BLaER1 treated with 17β-estradiol and CSF1 and Interleukin-3, amounts not matched to agents 10 nM and 100 nM (cell line): Measurements from ENCODE around the gene FOXL2NB.
A peak's percentile ranks its signal among the peaks of the same experiment; 100 is the strongest.

Experiments
- H3K27ac ChIP-seq, 11 experiments: shearing (Covaris generic); formaldehyde crosslinking; 2 replicates each; pipeline ENCODE4 v1.8.1; 2022
- H3K27me3 ChIP-seq, 11 experiments: shearing (Covaris generic); formaldehyde crosslinking; 2 replicates each; pipeline ENCODE4 v1.8.1; 2022
- H3K36me3 ChIP-seq, 11 experiments: shearing (Covaris generic); formaldehyde crosslinking; 2 replicates each; pipeline ENCODE4 v1.8.1; 2022
- H3K4me1 ChIP-seq, 10 experiments: shearing (Covaris generic); formaldehyde crosslinking; 2 replicates each; pipeline ENCODE4 v1.8.1; 2022
- H3K4me2 ChIP-seq, 11 experiments: shearing (Covaris generic); formaldehyde crosslinking; 2 replicates each; pipeline ENCODE4 v1.8.1; 2022
- H3K4me3 ChIP-seq, 10 experiments: shearing (Covaris generic); formaldehyde crosslinking; 2 replicates each; pipeline ENCODE4 v1.8.1; 2022
- H3K9ac ChIP-seq, 11 experiments: shearing (Covaris generic); formaldehyde crosslinking; 2 replicates each; pipeline ENCODE4 v1.8.1; 2022
- H3K9me3 ChIP-seq, 11 experiments: shearing (Covaris generic); formaldehyde crosslinking; replicated peaks in 1 of 11; 2 replicates each; pipeline ENCODE4 v1.8.1; 2022
- H4K20me1 ChIP-seq, 11 experiments: shearing (Covaris generic); formaldehyde crosslinking; 2 replicates each; pipeline ENCODE4 v1.8.1; 2022
- Cebpa-rat ChIP-seq, 11 experiments: shearing (Covaris generic); IDR thresholded peaks; 2 replicates each; pipeline ENCODE4 v1.8.1; 2022

Gene FOXL2NB

GRCh38 chr3:138971766-138972320 lies 24.8 kb downstream of the FOXL2NB start:
- Histone ChIP-seq H3K4me3 (no peak overlapping the region), H3K4me2 (no peak overlapping the region), H3K36me3 (no peaks in the 10 kb centered on the region), H3K9ac (no peak overlapping the region), H3K27ac (no peak overlapping the region), H3K27me3 (no peaks in the 10 kb centered on the region), H3K9me3 (no peaks in the 10 kb centered on the region), H3K4me1 (peaks cover 0 to 8% (median 0%) of the 10 kb centered on the region in 10 experiments; a peak in 2 of 20 replicates), H4K20me1 (no peaks in the 10 kb centered on the region)
- no peak for TF ChIP-seq Cebpa-rat (IDR thresholded peaks at IDR 0.05)

- Histone ChIP-seq H3K9ac (no peak overlapping the region), H3K4me3 (no peak overlapping the region), H4K20me1 (no peaks in the 10 kb centered on the region), H3K4me2 (no peak overlapping the region), H3K27me3 (no peaks in the 10 kb centered on the region), H3K9me3 (no peaks in the 10 kb centered on the region), H3K4me1 (peaks cover 0 to 8% (median 0%) of the 10 kb centered on the region in 10 experiments; a peak in 4 of 20 replicates), H3K36me3 (no peaks in the 10 kb centered on the region), H3K27ac (no peak overlapping the region)
- no peak for TF ChIP-seq Cebpa-rat (IDR thresholded peaks at IDR 0.05)
Measured at GRCh38 chr3:138972941-138973340, 25.9 kb downstream of the FOXL2NB start.

- H3K4me2 ChIP-seq: peak overlapping the region in 2 of 11 experiments; percentile 2 to 13; a peak in 2 of 22 replicates
Measured at GRCh38 chr3:138974462-138974861, 27.4 kb downstream of the FOXL2NB start.

GRCh38 chr3:138975351-138975750 lies 28.3 kb downstream of the FOXL2NB start:
- no peak overlapping the region for H3K4me3 ChIP-seq
- no peak for TF ChIP-seq Cebpa-rat (IDR thresholded peaks at IDR 0.05)
- no peaks in the 10 kb centered on the region for H3K36me3 ChIP-seq
- peaks cover 0 to 8% (median 0%) of the 10 kb centered on the region in 10 experiments; a peak in 4 of 20 replicates for H3K4me1 ChIP-seq
- no peak overlapping the region for H3K27ac ChIP-seq
- H4K20me1 ChIP-seq: no peaks in the 10 kb centered on the region
- no peaks in the 10 kb centered on the region for H3K9me3 ChIP-seq
- H3K4me2 ChIP-seq: no peak overlapping the region
- no peak overlapping the region for H3K9ac ChIP-seq
- no peaks in the 10 kb centered on the region for H3K27me3 ChIP-seq

More at GRCh38 chr3:138974462-138974861, 27.4 kb downstream of the FOXL2NB start:
- H3K36me3 ChIP-seq: no peaks in the 10 kb centered on the region
- H3K27ac ChIP-seq: no peak overlapping the region
- no peak overlapping the region for H3K4me3 ChIP-seq
- H3K4me1 ChIP-seq: peaks cover 0 to 8% (median 0%) of the 10 kb centered on the region in 10 experiments; a peak in 4 of 20 replicates
- H3K9ac ChIP-seq: no peak overlapping the region
- no peak for TF ChIP-seq Cebpa-rat (IDR thresholded peaks at IDR 0.05)
- H3K27me3 ChIP-seq: no peaks in the 10 kb centered on the region
- H4K20me1 ChIP-seq: no peaks in the 10 kb centered on the region
- H3K9me3 ChIP-seq: no peaks in the 10 kb centered on the region

DNA sequence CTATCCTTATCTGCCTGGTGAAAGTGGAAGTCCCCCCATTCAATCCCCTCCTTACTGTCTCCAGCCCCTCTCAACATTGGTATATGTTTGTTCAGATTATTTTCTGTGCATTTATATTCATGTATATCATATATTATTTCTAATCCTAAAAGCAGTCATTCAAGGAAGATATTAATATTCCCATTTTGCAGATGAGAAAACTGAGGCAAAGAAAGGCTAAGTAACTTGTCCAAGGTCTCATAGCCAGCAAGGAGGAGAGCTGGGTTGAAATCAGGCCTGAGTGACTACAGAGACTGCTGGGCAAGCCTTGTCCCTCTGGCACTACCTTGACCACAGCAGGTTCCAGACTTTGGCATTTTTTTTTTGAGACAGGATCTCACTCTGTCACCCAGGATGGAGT lies 29.0 kb downstream of the FOXL2NB start:
- no peak overlapping the region for H3K27ac ChIP-seq
- H3K4me1 ChIP-seq: peaks cover 0 to 8% (median 0%) of the 10 kb centered on the region in 10 experiments; a peak in 4 of 20 replicates
- no peaks in the 10 kb centered on the region for H3K27me3 ChIP-seq
- H3K36me3 ChIP-seq: no peaks in the 10 kb centered on the region
- no peak overlapping the region for H3K4me2 ChIP-seq
- no peaks in the 10 kb centered on the region for H3K9me3 ChIP-seq
- H4K20me1 ChIP-seq: no peaks in the 10 kb centered on the region
- no peak for TF ChIP-seq Cebpa-rat (IDR thresholded peaks at IDR 0.05)
- H3K4me3 ChIP-seq: no peak overlapping the region
- H3K9ac ChIP-seq: no peak overlapping the region

- H3K27ac ChIP-seq: no peak overlapping the region
- no peak for TF ChIP-seq Cebpa-rat (IDR thresholded peaks at IDR 0.05)
- H3K9ac ChIP-seq: no peak overlapping the region
- H3K36me3 ChIP-seq: no peaks in the 10 kb centered on the region
- no peaks in the 10 kb centered on the region for H3K27me3 ChIP-seq
- H3K4me1 ChIP-seq: peaks cover 0 to 44% (median 26%) of the 10 kb centered on the region in 10 experiments; a peak in 13 of 20 replicates
- H3K4me2 ChIP-seq: peak overlapping the region in 4 of 11 experiments; percentile 17 to 76 (median 34); a peak in 5 of 22 replicates
- 0 out of 22 replicates have a peak, but pooled peaks cover 0 to 3% (median 0%) of the 10 kb centered on the region in 11 experiments for H3K9me3 ChIP-seq
- no peak overlapping the region for H3K4me3 ChIP-seq
- no peaks in the 10 kb centered on the region for H4K20me1 ChIP-seq
Measured at GRCh38 chr3:138984816-138985215, 37.8 kb downstream of the FOXL2NB start.

DNA sequence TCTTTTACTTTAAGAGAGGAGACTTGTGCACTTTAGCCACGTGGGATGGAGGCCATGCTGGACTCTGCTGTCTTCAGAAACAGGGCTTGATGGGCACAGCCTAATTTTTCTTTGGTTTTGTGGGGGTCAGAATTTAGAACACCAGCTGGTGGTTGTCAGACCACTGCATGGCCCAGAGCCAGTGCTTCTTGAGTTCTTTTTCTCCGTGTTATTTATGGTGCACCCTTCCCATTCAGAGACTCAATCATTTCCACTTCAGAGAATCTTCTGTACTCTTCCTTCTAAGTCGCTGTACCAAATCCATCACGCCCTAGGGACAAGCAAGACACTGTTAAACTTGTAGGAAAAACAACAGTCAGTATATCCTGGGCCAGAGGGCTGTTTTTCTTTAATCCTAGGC lies 38.9 kb downstream of the FOXL2NB start:
- Histone ChIP-seq H3K9ac (no peak overlapping the region), H3K4me1 (peaks cover 0 to 44% (median 26%) of the 10 kb centered on the region in 10 experiments; a peak in 13 of 20 replicates), H3K9me3 (0 out of 22 replicates have a peak, but pooled peaks cover 0 to 3% (median 0%) of the 10 kb centered on the region in 11 experiments), H3K27me3 (no peaks in the 10 kb centered on the region), H3K4me2 (peak overlapping the region in 8 of 11 experiments; percentile 3 to 81 (median 58); a peak in 15 of 22 replicates), H3K4me3 (no peak overlapping the region; a peak in 1 of 20 replicates), H3K36me3 (no peaks in the 10 kb centered on the region), H3K27ac (no peak overlapping the region), H4K20me1 (no peaks in the 10 kb centered on the region)
- TF ChIP-seq Cebpa-rat (IDR thresholded peaks at IDR 0.05): no peak

DNA sequence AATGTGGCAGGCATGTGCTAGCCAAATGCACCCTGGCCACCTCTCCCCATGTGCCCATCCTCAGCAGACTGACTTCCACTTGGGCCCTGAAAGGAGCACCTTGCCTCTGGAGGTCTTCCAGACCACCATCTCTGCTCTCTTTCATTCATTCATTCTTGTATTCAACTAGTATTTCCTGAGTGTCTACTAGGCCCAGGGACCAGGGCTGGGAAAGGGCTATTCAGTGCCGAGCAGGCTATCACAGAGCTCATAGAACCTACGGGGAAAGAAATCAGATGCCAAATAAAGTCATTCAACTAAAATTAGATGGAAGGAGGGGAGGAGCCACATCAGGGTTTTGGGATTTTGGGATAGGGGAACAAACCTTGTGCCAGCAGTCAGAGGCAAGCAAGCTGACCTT lies 40.2 kb downstream of the FOXL2NB start:
- H3K36me3 ChIP-seq: no peaks in the 10 kb centered on the region
- no peak overlapping the region for H3K9ac ChIP-seq
- no peaks in the 10 kb centered on the region for H3K9me3 ChIP-seq
- no peak for TF ChIP-seq Cebpa-rat (IDR thresholded peaks at IDR 0.05)
- H4K20me1 ChIP-seq: no peaks in the 10 kb centered on the region
- H3K4me1 ChIP-seq: peaks cover 0 to 44% (median 26%) of the 10 kb centered on the region in 10 experiments; a peak in 13 of 20 replicates
- H3K27me3 ChIP-seq: no peaks in the 10 kb centered on the region
- H3K4me3 ChIP-seq: no peak overlapping the region
- no peak overlapping the region for H3K27ac ChIP-seq
- peak overlapping the region in 8 of 11 experiments; percentile 3 to 81 (median 58); a peak in 13 of 22 replicates for H3K4me2 ChIP-seq

- no peak overlapping the region for H3K27ac ChIP-seq
- no peaks in the 10 kb centered on the region for H3K27me3 ChIP-seq
- H3K4me3 ChIP-seq: no peak overlapping the region
- H4K20me1 ChIP-seq: no peaks in the 10 kb centered on the region
- TF ChIP-seq Cebpa-rat (IDR thresholded peaks at IDR 0.05): no peak
- H3K4me2 ChIP-seq: no peak overlapping the region
- H3K4me1 ChIP-seq: no peaks in the 10 kb centered on the region
- no peak overlapping the region for H3K9ac ChIP-seq
- peaks cover 0 to 4% (median 1%) of the 10 kb centered on the region in 11 experiments; a peak in 3 of 22 replicates for H3K9me3 ChIP-seq
- H3K36me3 ChIP-seq: no peaks in the 10 kb centered on the region
Measured at GRCh38 chr3:138995706-138996105, 48.7 kb downstream of the FOXL2NB start.
